Duodenal mucosa (tissue), 2 donors: Measurements from ENCODE around the gene KITLG.
"Not testable (repeated sequence)": the region's sequence is repeated elsewhere in the genome, so short reads cannot be mapped to it uniquely, and the experiment has no call there.

ENCODE experiments used
- H3K27ac ChIP-seq: one replicate; pipeline ENCODE4 v1.7.0; 2013; ENCODE audit warnings: low read depth, low read length
- H3K27me3 ChIP-seq, 2 donors: one replicate each; pipeline ENCODE4 v1.7.0; 2013; ENCODE audit warnings: low read length in 2 of 2, control low read depth in 1 of 2; ENCODE audit not compliant: insufficient read depth in 2 of 2, control insufficient read depth in 1 of 2
- H3K36me3 ChIP-seq, 2 donors: one replicate each; pipeline ENCODE4 v1.7.0; 2013; ENCODE audit warnings: low read length in 2 of 2, control low read depth in 1 of 2; ENCODE audit not compliant: insufficient read depth in 2 of 2, control insufficient read depth in 1 of 2
- H3K4me1 ChIP-seq, 2 donors: one replicate each; pipeline ENCODE4 v1.7.0; 2013; ENCODE audit warnings: low read length in 2 of 2, control low read depth in 1 of 2; ENCODE audit not compliant: insufficient read depth in 2 of 2, control insufficient read depth in 1 of 2
- H3K4me3 ChIP-seq, 2 donors: one replicate each; pipeline ENCODE4 v1.7.0; 2013; ENCODE audit warnings: low read length in 2 of 2, low read depth in 1 of 2
- H3K9ac ChIP-seq, 2 donors: one replicate each; pipeline ENCODE4 v1.7.0; 2013; ENCODE audit warnings: low read length in 2 of 2, low read depth in 1 of 2
- H3K9me3 ChIP-seq, 2 donors: one replicate each; pipeline ENCODE4 v1.7.0; 2013; ENCODE audit warnings: low read length in 2 of 2, control low read depth in 1 of 2; ENCODE audit not compliant: control insufficient read depth in 1 of 2

Gene KITLG, protein sequence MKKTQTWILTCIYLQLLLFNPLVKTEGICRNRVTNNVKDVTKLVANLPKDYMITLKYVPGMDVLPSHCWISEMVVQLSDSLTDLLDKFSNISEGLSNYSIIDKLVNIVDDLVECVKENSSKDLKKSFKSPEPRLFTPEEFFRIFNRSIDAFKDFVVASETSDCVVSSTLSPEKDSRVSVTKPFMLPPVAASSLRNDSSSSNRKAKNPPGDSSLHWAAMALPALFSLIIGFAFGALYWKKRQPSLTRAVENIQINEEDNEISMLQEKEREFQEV

DNA sequence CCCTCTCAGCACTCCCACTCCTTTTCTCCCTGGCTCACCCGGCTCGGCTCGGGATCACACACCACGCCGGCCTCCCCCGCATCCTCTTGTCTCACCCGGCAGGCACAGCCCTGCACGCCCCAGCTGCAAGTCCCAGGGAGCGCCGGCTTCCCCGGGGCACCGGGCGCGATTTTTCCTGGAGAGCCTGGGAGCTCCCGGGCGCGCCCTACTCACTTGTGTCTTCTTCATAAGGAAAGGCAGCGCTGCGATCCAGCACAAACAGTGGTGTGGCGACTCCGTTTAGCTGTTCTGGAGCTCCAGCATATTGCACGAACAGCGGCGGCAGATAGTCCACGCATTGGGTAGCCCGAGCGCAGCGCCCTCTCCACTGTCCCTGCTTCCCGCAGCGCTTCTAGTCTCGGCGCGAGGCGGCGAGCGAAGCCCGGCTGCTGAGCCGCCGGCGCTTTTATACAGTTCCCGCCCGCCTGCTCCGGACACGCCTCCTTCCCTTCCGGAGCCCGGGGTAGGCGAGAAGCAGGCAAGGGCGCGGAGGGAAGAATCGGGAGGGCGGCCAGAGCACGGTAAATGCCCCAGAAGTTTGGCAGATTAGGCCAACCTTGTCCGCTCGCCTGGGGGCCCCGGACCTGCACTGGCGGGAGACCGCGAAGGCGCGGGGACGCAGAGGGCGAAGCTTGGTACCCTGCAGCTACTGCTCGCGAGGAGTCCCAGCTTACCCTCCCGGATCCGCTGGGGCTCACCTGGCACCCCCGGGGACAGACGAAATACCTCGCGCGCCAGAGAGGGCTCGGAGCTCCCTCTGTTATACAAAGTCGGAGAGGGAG is at the start of gene KITLG:
KITLG (minus strand) TSS at position 421 of the 821 bp plus-strand sequence; CDS start at position 228, 193 bp downstream.
- H3K4me1 ChIP-seq, result peaks cover 0 to 12% of the 10 kb centered on the region in 2 donors
- peak within 1 kb of the TSS; percentile 73 to 75 for H3K9ac ChIP-seq
- no peaks in the 10 kb centered on the region for H3K9me3 ChIP-seq
- no peaks in the 10 kb centered on the region for H3K36me3 ChIP-seq
- peak within 1 kb of the TSS; percentile 43 for H3K27ac ChIP-seq
- peak within 1 kb of the TSS; percentile 85 to 98 for H3K4me3 ChIP-seq
- H3K27me3 ChIP-seq, result no peaks in the 10 kb centered on the region

- Histone ChIP-seq H3K27ac (no peak overlapping the region), H3K27me3 (no peaks in the 10 kb centered on the region), H3K4me1 (no peaks in the 10 kb centered on the region), H3K36me3 (no peaks in the 10 kb centered on the region), H3K9ac (no peak overlapping the region), H3K4me3 (no peak overlapping the region), H3K9me3 (no peaks in the 10 kb centered on the region)
Observed at GRCh38 chr12:88628856-88629509, 48.7 kb upstream of the KITLG start.

- H3K9me3 ChIP-seq, H3K27ac ChIP-seq, H3K4me3 ChIP-seq, H3K27me3 ChIP-seq, H3K9ac ChIP-seq, H3K4me1 ChIP-seq, H3K36me3 ChIP-seq: not testable (repeated sequence)
Observed at GRCh38 chr12:88628035-88628434, 47.8 kb upstream of the KITLG start.

- H3K27me3 ChIP-seq, result no peaks in the 10 kb centered on the region
- H3K4me1 ChIP-seq, result no peaks in the 10 kb centered on the region
- no peaks in the 10 kb centered on the region for H3K9me3 ChIP-seq
- H3K36me3 ChIP-seq, result no peaks in the 10 kb centered on the region
- no peak overlapping the region for H3K9ac ChIP-seq
- H3K4me3 ChIP-seq, result no peak overlapping the region
- no peak overlapping the region for H3K27ac ChIP-seq
Observed at GRCh38 chr12:88627501-88627900, 47.2 kb upstream of the KITLG start.

DNA sequence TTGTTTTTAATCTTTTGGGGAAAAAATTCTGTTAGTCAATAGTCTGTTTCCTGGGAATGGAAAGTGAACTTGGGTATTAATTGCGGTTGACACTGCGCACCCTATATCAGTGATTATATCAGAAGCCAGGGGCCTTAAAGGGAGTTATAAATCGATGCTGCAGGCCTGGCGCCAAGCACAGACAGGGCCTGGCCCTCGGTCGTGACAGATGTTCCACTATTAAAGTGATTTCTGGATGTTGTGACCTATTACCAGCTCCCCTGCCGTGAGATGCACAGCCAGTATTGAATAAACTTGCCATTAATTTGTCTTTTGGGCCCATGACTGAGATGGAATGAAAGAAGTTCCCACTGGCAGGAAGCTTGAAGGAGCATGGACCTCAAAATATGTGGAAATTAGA is 45.1 kb upstream of the KITLG start:
- no peak overlapping the region for H3K4me3 ChIP-seq
- H3K36me3 ChIP-seq, result no peaks in the 10 kb centered on the region
- no peaks in the 10 kb centered on the region for H3K9me3 ChIP-seq

GRCh38 chr12:88624911-88625310 is 44.6 kb upstream of the KITLG start:
- Histone ChIP-seq H3K9ac (no peak overlapping the region), H3K27me3 (no peaks in the 10 kb centered on the region), H3K4me3 (no peak overlapping the region), H3K9me3 (no peaks in the 10 kb centered on the region), H3K36me3 (no peaks in the 10 kb centered on the region), H3K4me1 (no peaks in the 10 kb centered on the region), H3K27ac (no peak overlapping the region)

More for the DNA sequence above, 45.1 kb upstream of the KITLG start:
- H3K4me1 ChIP-seq, result no peaks in the 10 kb centered on the region
- no peak overlapping the region for H3K27ac ChIP-seq
- no peak overlapping the region for H3K9ac ChIP-seq
- no peaks in the 10 kb centered on the region for H3K27me3 ChIP-seq

DNA sequence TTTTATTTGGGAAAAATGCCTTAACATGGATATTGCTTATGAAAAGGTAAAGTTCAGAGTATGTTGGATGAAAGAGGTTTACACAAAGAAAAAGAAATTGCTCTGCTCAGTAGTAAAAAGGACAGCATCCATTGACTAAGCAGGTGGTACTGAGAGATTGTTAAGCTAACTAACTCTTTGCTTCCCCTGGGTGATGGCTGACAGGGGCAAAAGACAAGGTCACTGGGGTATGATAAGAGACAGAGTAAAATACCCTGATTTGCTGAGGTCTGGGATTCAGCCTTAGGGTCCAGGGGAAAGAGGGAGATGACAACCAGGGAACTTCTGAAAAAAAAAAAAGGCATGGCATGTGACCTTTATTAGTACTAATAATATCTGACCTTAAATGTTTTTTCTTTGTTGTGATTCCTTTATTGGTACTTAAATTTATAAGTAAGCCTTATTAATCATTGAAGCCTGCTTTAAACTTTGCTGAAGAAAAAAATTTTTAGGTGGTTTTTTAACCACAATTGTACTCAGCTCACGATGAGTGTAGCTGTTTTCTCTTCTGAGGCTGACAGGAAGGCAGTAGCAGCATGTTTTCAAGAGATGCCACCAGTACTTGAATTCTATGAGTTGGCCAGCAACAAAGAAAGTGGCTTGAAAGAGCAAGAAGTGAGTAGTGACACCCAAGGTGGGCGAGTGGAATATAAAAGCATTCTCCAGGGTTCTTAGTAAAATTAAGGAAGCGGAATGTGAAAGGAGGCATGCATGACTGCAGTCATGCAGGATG is 43.7 kb upstream of the KITLG start:
- no peaks in the 10 kb centered on the region for H3K4me1 ChIP-seq
- no peak overlapping the region for H3K4me3 ChIP-seq
- no peaks in the 10 kb centered on the region for H3K36me3 ChIP-seq
- H3K9me3 ChIP-seq, result no peaks in the 10 kb centered on the region
- H3K27me3 ChIP-seq, result no peaks in the 10 kb centered on the region
- no peak overlapping the region for H3K27ac ChIP-seq
- H3K9ac ChIP-seq, result no peak overlapping the region

DNA sequence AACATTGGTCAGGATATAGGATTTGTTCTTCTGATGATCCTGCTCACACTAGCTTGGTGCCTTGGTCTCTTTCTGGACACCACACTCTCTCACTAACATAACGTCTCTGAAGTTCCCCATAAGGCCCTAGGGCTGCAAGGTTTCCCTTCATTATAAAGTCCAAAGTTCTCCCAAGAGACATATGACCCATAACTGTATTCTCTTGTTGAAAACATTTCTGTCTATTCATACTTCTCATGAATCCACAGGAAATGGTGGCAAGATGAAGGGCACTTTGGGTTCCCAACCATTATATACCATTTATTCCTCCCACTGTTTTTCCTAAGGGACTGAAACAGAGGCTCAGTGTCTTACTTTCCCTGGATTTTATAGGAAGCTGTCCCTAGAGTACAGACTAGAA is 37.1 kb upstream of the KITLG start:
- Histone ChIP-seq H3K27ac (no peak overlapping the region), H3K27me3 (no peaks in the 10 kb centered on the region), H3K9ac (no peak overlapping the region), H3K36me3 (no peaks in the 10 kb centered on the region), H3K4me1 (no peaks in the 10 kb centered on the region), H3K9me3 (no peaks in the 10 kb centered on the region), H3K4me3 (no peak overlapping the region)

DNA sequence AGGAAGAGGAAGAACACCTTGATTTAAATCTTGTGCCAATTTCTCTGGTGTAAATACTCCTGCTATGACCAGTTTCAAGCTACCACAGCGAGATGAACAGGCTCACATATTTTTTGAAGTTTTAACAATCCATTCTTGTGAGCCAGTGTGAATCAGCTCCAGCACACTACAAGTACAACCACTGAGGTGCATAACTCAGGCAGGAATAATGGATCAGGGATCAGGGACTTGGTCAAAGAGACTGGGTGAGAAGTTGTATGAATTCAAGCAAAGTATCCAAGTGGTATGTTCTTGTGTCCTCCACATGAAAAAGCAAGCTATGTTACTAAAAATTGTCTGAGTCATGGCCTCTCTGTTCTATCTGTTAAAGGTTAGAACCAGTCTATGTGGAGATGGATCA is 35.2 kb upstream of the KITLG start:
- H3K27me3 ChIP-seq, result no peaks in the 10 kb centered on the region
- no peak overlapping the region for H3K9ac ChIP-seq
- no peak overlapping the region for H3K27ac ChIP-seq
- H3K36me3 ChIP-seq, result no peaks in the 10 kb centered on the region
- no peaks in the 10 kb centered on the region for H3K9me3 ChIP-seq
- no peaks in the 10 kb centered on the region for H3K4me1 ChIP-seq
- H3K4me3 ChIP-seq, result no peak overlapping the region
